Central memory CD4-positive, alpha-beta T cell (primary cell): ENCODE results near the gene NR1D2.

ENCODE experiments used
- DNase-seq: peaks from one replicate; pipeline ENCODE4 v3.0.0; 2022

NR1D2 gene

DNA sequence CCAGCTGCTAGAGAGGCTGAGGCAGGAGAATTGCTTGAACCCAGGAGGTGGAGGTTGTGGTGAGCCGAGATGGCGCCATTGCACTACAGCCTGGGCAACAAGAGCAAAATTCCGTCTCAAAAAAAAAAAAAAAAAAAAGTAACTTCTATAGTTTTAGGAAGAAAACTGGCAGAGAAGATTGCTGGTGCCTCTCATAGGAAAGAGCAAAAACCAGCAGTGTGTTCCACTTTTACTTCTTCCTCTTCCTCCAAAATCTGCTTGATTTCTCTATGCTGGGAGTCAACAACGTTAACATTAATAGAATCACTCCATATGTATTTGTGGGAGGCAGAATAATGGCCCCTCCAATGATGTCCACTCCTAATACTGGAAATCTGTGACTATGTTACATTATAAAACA lies 12.5 kb upstream of the NR1D2 start:
- no peak for DNase-seq

GRCh38 chr3:23934253-23934652 lies 10.8 kb upstream of the NR1D2 start:
- DNase-seq, result no peak

- DNase-seq, result no peak
These were observed 7.8 kb upstream of the NR1D2 start for GRCh38 chr3:23937296-23937695.

DNA sequence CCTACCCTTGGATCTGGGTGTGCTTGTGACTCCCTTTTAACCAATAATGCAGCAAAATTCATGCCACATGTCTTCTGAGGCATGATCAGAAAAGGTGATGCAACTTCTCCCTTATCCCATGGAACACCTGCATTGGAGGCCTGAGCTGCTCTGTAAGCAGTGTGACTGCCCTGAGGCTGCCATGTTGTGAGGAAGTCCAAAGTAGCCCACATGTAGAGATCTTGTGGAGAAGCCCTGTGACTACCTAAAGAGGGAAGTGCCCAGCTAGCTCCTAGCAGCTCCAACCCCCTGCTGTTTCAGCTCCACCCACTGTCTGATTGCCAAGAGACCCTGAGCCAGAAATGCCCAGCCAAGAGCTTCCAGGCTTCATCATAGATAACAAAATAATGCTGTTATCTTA lies 6.4 kb upstream of the NR1D2 start:
- no peak for DNase-seq

GRCh38 chr3:23940775-23941174 lies 4.3 kb upstream of the NR1D2 start:
- no peak for DNase-seq

DNA sequence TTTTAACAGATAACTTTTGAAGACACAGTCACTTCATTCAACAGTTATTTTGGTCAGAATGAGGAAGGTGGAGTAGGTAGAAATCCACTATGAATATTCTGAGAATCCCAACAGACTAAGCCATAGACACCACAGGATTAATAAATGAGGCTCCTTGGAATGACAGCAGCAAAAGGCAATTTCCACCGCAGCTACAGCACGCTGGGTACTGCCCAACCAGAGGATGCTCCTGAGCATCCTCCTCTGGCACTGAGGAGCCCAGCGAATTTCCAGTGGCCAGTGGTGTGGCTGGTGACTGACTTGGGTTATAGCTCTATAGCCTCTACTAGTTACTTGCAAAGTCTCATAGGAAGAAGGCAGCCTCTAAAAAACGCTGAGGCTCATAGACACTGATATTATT lies 3.6 kb upstream of the NR1D2 start:
- no peak for DNase-seq

- no peak for DNase-seq
These were observed 2.5 kb upstream of the NR1D2 start for GRCh38 chr3:23942546-23942945.

GRCh38 chr3:23944007-23944783 lies 891 bp upstream of the NR1D2 start:
- no peak for DNase-seq

GRCh38 chr3:23945663-23945912 lies 502 bp downstream of the NR1D2 start:
- no peak for DNase-seq

DNA sequence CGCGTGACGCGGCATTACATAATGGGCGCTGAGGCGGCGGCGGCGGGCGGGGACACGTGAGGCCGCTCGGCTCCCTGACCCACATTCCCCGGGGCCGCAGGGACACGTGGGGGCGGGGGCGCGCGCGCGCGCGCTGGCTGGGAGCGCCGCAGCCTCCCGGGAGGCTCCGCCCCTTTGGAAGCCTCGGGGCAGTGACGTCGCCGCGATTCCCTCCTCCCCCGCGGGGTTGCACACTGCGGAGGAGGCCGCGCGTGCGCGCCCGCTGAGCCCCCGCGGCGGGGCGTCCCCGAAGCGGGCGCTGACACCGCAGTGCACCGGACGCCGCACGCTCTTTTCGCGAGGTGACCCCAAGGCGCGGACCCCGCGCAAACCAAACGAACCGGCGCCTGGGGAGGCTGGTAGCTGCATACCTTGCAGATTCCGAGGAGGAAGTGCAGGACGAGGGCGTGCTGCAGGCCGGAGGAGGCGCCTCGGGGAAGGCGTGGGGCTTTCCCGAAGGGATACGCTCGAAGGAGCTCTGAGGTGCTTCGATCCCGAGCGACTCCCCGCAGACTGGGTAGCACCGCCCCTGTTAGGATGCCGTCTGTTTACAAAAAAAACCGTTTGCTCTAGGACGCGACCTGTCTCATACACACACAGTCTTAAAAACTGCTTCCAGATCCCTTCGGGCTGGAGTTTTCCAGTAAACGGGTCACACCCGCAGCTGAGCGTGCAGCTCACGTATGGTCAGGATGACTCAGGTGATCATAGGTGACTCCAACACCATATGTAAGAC lies 1.0 kb downstream of the NR1D2 start:
- peak; percentile 97 for DNase-seq

- DNase-seq, result no peak
These were observed 3.7 kb downstream of the NR1D2 start for GRCh38 chr3:23948761-23949160.

- DNase-seq, result no peak
These were observed 4.7 kb downstream of the NR1D2 start for GRCh38 chr3:23949784-23950183.

DNA sequence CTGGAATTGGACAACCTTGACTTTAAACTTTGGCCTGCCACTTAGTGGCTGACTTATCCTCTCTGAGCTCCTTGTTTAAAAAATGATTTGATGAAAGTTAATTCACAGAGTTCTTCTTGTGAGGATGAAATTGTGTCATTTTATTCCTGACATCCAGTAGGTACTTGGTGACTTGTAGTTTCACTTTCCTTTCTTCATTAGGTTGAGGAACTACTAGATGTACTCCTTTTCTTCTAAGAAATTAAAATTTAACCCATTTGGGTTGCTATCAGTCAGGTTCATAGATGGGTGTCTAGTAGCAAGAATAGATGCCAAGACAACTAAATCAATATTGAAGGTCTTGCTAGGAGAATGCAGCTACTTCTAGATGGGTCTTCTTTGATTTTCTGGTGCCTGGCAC lies 5.2 kb downstream of the NR1D2 start:
- no peak for DNase-seq

DNA sequence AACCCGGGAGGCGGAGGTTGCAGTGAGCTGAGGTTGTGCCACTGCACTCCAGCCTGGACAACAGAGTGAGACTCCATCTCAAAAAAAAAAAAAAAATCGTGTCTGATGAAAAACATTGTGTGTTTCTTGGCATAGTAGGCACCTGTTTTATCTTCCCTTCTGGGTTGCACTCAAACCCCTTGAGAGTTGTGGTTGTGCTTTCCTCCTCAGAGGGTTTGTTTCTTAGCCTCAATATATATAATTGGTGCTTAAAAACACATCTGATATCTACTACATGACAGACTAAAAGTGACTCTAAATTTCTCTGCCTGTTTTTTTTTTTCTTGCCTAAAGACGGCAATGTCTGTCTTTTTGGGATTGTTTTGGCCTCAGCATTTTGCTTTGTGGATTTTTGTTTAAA lies 7.6 kb downstream of the NR1D2 start:
- DNase-seq, result no peak

DNA sequence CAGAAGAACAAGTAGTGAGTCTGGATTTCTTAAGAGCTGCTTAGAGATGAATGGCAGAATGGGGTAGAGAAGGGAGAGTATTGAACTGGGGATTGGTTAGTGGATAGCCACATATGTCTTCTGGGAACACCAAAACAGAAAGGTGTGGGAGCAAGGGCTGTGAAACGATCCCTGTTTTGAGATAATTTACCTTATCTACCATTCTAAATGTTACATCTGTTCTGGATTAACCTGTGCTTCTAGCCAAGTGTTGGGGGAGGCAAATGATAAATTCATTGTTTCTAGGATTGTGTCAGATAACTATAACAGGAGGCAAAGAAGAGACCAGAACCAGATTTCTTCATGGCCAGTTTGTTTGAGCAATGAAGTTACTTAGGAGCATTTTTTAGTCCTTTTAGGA lies 8.4 kb downstream of the NR1D2 start:
- DNase-seq, result no peak

- no peak for DNase-seq
These were observed 9.1 kb downstream of the NR1D2 start for GRCh38 chr3:23954144-23954543.

DNA sequence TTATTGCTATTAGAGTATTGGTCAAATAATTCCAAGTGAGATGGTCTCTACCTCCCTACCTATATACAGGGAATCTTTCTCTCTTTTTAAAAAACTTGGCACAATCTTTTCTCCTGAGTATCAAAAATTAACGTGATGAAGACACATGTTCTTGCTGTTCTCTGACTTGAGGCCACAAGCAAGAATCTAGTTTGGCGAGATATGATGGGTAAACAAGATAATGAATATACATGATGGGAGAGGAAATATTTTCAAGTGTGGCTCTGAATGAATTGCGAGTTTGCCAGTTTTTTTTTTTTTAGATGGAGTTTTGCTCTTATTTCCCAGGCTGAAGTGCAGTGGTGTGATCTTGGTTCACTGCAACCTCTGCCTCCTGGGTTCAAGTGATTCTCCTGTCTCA lies 11.6 kb downstream of the NR1D2 start:
- no peak for DNase-seq

- DNase-seq, result no peak
These were observed 14.2 kb downstream of the NR1D2 start for GRCh38 chr3:23959135-23959900.

DNA sequence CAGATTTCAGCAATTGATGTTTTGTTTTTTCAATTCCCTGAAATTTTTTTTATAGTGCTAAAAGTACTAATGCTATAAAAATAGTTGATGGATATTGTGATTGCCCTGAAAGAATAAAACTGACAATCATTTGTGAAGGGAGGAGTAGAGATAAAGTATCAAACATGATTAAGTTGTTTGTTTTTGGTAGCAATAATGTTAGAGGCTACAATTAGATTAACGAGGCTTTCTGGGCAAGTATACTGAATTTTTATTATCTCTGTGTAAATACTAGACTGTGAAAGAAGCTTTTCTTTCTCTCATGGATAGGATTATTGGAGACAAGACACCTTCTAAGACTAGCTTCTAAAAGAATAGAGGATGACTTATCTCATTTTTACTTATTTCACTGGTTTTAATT lies 15.6 kb downstream of the NR1D2 start:
- no peak for DNase-seq

GRCh38 chr3:23961066-23961465 lies 16.0 kb downstream of the NR1D2 start:
- DNase-seq, result no peak

- no peak for DNase-seq
These were observed 16.8 kb downstream of the NR1D2 start for GRCh38 chr3:23961913-23962312.

DNA sequence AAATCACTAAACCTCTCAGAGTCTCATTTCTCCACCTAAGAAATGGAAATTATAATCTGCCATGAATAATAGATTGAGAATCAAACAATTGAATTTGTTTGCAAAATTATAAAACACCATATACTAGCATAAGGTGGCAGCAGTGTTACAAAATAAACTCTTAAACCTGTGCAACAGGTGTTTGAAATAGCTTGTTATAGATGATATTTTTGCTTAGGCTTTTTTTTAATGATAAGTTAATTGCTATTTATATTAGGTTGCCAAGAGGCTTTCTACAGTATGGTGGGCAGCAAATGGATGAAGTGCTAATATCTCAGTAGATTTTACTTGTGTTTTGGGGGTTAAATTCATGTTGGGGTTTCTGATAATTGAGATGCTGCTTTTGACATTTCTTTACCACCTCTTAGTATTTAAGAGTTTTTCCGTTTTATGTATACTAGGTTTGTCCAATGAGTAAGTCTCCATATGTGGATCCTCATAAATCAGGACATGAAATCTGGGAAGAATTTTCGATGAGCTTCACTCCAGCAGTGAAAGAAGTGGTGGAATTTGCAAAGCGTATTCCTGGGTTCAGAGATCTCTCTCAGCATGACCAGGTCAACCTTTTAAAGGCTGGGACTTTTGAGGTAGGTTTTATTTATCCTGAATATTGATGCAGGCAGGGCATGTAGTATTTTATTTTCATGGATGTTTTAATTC lies 19.6 kb downstream of the NR1D2 start:
- DNase-seq, result no peak

DNA sequence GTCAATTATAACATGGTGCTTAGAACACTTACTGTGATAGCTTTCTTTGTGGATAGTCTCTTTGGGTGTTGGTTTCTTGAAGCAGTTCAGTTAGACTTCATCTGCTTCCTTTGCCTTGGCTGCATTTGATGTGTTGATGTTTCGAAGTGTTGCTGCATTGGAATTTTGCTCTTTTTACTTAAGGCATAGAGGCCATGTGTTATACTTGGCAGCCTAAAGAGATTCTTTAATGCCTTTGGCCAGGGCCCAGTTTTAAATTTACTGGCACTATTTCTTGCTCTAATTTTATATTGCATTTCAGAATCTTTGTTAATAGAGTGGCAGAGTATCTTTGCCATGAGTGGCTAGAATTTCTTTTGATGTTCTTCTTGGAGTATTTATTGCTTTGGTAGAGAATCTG lies 21.2 kb downstream of the NR1D2 start:
- no peak for DNase-seq
